Thyroid gland (tissue), 4 donors: ENCODE data around the gene WNT2. TPM values are rescaled to one million over a fixed set of nuclear protein-coding genes. Genes with fewer than 3 reads are reported as not detected.

Source experiments
- DNase-seq, 2 donors: peaks; one replicate each; pipeline ENCODE4 v3.0.0-alpha.2; 2019
- H3K27ac ChIP-seq, 3 donors: fragments of 200-600 bp; sonication (generic); 1 replicate in 2 of 3; 2 replicates in 1 of 3; pipeline ENCODE4 v1.5.1; 2016 to 2019; ENCODE audit warnings: mild to moderate bottlenecking in 1 of 3, moderate library complexity in 1 of 3
- H3K27me3 ChIP-seq: fragments of 200-600 bp; sonication (generic); one replicate; pipeline ENCODE4 v1.5.1; 2019
- H3K36me3 ChIP-seq, 2 donors: fragments of 200-600 bp; sonication (generic); one replicate each; pipeline ENCODE4 v1.5.1; 2016 to 2019
- H3K4me1 ChIP-seq, 2 donors: fragments of 200-600 bp; sonication (generic); one replicate each; pipeline ENCODE4 v1.5.1; 2017 to 2019
- H3K4me3 ChIP-seq, 3 donors: fragments of 200-600 bp; sonication (generic); replicated peaks in 1 of 3; 1 replicate in 2 of 3; 2 replicates in 1 of 3; pipeline ENCODE4 v1.5.1; 2016; ENCODE audit warnings: mild to moderate bottlenecking in 1 of 3
- H3K9me3 ChIP-seq: fragments of 200-600 bp; sonication (generic); one replicate; pipeline ENCODE4 v1.5.1; 2017
- CTCF ChIP-seq, 6 experiments: fragments of 200-600 bp in 3 of 6; fragments of 450-650 bp in 3 of 6; sonication (generic) in 3 of 6; IDR thresholded peaks; one replicate each; pipeline ENCODE4 v1.5.1; 2016 to 2019; ENCODE audit warnings: antibody characterized with exemption in 6 of 6, mild to moderate bottlenecking in 2 of 6, inconsistent platforms in 1 of 6, moderate library complexity in 1 of 6
- POLR2A ChIP-seq, 2 donors: fragments of 450-650 bp; IDR thresholded peaks; one replicate each; pipeline ENCODE4 v1.6.1; 2017; ENCODE audit warnings: antibody characterized with exemption in 2 of 2, mild to moderate bottlenecking in 2 of 2, moderate library complexity in 1 of 2
- WGBS, 2 donors: methylation state at CpG; one replicate each; pipeline ENCODE4 v1.1.5; 2017; 5-methylcytosine and 5-hydroxymethylcytosine counted together
- intact Hi-C: fragments of 100-400 bp; cut with DNase I; formaldehyde crosslinking; loops from one replicate; pipeline ENCODE4 v1.15.1; 2023
- small RNA-seq: library from RNA; depleted of rRNA; stranded (forward); fragments of <200 nt; gene quantifications from one replicate; pipeline ENCODE3, GENCODE V24; 2016
- total RNA-seq, 4 donors: library from RNA; depleted of rRNA; stranded (reverse); fragments of >200 nt; gene quantifications; one replicate each; pipeline ENCODE4 v1.2.3, GENCODE V29; 2016

WNT2 gene
- total RNA-seq, 4 donors from 2014 or later = 0.13 to 0.89 TPM; not detected in 2

GRCh38 chr7:117225536-117225935 lies 97.3 kb downstream of the WNT2 start:
- intact Hi-C loops = no loop called here

More at GRCh38 chr7:117225536-117225935, 97.3 kb downstream of the WNT2 start:
- Histone ChIP-seq H3K9me3 (no peaks in the 10 kb centered on the region), H3K4me1 (no peaks in the 10 kb centered on the region), H3K27me3 (no peaks in the 10 kb centered on the region), H3K4me3 (no peak overlapping the region), H3K27ac (no peak overlapping the region), H3K36me3 (peaks cover 7 to 10% of the 10 kb centered on the region in 2 donors)
- no peak for TF ChIP-seq CTCF (IDR thresholded peaks at IDR 0.05)
- TF ChIP-seq POLR2A (IDR thresholded peaks at IDR 0.05) = no peak
- DNase-seq = no peak
- WGBS, 2 donors = 91% methylated on average over 6 of the region's 6 CpGs

Small RNA genes lying within 50 kb of the gene (small RNA-seq; reads per million reads assigned to genes)
- not detected for gene MTCYBP6

Other genes with a start within 250 kb of the WNT2 start
- gene ASZ1, start 104.4 kb upstream of the WNT2 start, total RNA-seq = not detected
- not detected for gene CFTR, start 157.0 kb upstream of the WNT2 start, total RNA-seq